HG03196 (cell line): ENCODE results near the gene ZBP1.

Experiments
- ATAC-seq: cut with Tn5 transposase; IDR thresholded peaks from one replicate; pipeline ENCODE4 v1.9.1; 2021; ENCODE audit not compliant: unreplicated experiment

ZBP1 gene

GRCh38 chr20:57601737-57602136 lies 18.5 kb downstream of the ZBP1 start:
- ATAC-seq = no peak

GRCh38 chr20:57601211-57601570 lies 19.0 kb downstream of the ZBP1 start:
- ATAC-seq = no peak

- ATAC-seq = no peak
Measured at GRCh38 chr20:57600320-57601210, 19.7 kb downstream of the ZBP1 start.

- ATAC-seq = no peak
Measured at GRCh38 chr20:57598491-57598890, 21.7 kb downstream of the ZBP1 start.

GRCh38 chr20:57598060-57598459 lies 22.2 kb downstream of the ZBP1 start:
- ATAC-seq = no peak

- ATAC-seq = peak; percentile 49
Measured at GRCh38 chr20:57596998-57597939, 23.0 kb downstream of the ZBP1 start.

GRCh38 chr20:57596358-57596757 lies 23.9 kb downstream of the ZBP1 start:
- no peak for ATAC-seq

GRCh38 chr20:57595041-57596030 lies 24.9 kb downstream of the ZBP1 start:
- no peak for ATAC-seq

GRCh38 chr20:57594092-57594951 lies 25.9 kb downstream of the ZBP1 start:
- no peak for ATAC-seq

- no peak for ATAC-seq
Measured at GRCh38 chr20:57593134-57593886, 26.9 kb downstream of the ZBP1 start.

GRCh38 chr20:57592263-57593092 lies 27.7 kb downstream of the ZBP1 start:
- ATAC-seq = no peak

GRCh38 chr20:57591289-57592229 lies 28.7 kb downstream of the ZBP1 start:
- ATAC-seq = no peak

GRCh38 chr20:57590485-57591288 lies 29.5 kb downstream of the ZBP1 start:
- ATAC-seq = no peak

GRCh38 chr20:57589728-57590484 lies 30.3 kb downstream of the ZBP1 start:
- no peak for ATAC-seq

- no peak for ATAC-seq
Measured at GRCh38 chr20:57589123-57589727, 31.0 kb downstream of the ZBP1 start.
